ENCODE measurements around the gene PLBD1.

Gene PLBD1

GRCh38 chr12:14554281-14555007 is 13.2 kb downstream of the PLBD1 start:
- TF ChIP-seq ZFX (IDR thresholded peaks at IDR 0.05): no peak
- TF ChIP-seq CTCF (conservative IDR thresholded peaks at IDR 0.05): no peak
- H3K27ac ChIP-seq: no peak overlapping the region

- H3K27ac ChIP-seq: no peak overlapping the region
Measured at GRCh38 chr12:14548609-14549008, 19.1 kb downstream of the PLBD1 start.

GRCh38 chr12:14547571-14547970 is 20.1 kb downstream of the PLBD1 start:
- TF ChIP-seq CTCF (conservative IDR thresholded peaks at IDR 0.05) (no peak), ZFX (IDR thresholded peaks at IDR 0.05) (no peak)
- H3K27ac ChIP-seq: no peak overlapping the region

More at GRCh38 chr12:14548609-14549008, 19.1 kb downstream of the PLBD1 start:
- TF ChIP-seq CTCF (conservative IDR thresholded peaks at IDR 0.05) (no peak), ZFX (IDR thresholded peaks at IDR 0.05) (no peak)

GRCh38 chr12:14545144-14546124 is 22.2 kb downstream of the PLBD1 start:
- H3K27ac ChIP-seq: no peak overlapping the region
- no peak for TF ChIP-seq ZFX (IDR thresholded peaks at IDR 0.05)
- TF ChIP-seq CTCF (conservative IDR thresholded peaks at IDR 0.05): no peak

- no peak for TF ChIP-seq ZFX (IDR thresholded peaks at IDR 0.05)
- TF ChIP-seq CTCF (conservative IDR thresholded peaks at IDR 0.05): no peak
- no peak overlapping the region for H3K27ac ChIP-seq
Measured at GRCh38 chr12:14540801-14541462, 26.8 kb downstream of the PLBD1 start.

DNA sequence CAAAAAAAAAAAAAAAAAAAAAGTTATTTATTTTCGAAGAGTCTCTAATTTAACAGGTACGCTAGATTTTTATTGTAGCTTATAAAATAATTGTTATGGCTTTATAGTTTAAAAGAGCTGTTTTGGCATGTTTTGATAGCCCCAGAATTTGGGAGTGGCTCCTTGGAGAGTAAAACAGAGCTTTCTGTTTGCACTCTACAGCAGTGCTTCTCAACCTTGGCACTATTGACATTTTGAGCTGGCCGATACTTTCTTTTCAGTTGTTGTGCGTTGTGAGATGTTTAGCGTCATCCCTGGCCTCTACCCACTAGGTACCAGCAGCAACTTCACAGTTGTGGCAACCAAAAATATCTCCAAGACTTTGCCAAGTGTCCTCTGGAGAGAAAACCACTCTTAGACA is 30.6 kb downstream of the PLBD1 start:
- H3K27ac ChIP-seq: no peak overlapping the region
- no peak for TF ChIP-seq ZFX (IDR thresholded peaks at IDR 0.05)
- no peak for TF ChIP-seq CTCF (conservative IDR thresholded peaks at IDR 0.05)

Data from C4-2B (cell line).